Keratinocyte (primary cell): ENCODE measurements around the gene FBXO38.

Experiments
- EZH2 ChIP-seq: IDR thresholded peaks from one replicate; pipeline ENCODE4 v1.6.1; 2012; ENCODE audit warnings: inconsistent platforms, mild to moderate bottlenecking, low read length, moderate library complexity
- TF ChIP-seq, protein P1 (sequence below), 3 experiments: IDR thresholded peaks in 1 of 3; conservative IDR thresholded peaks in 1 of 3; optimal IDR thresholded peaks in 1 of 3; 2 replicates in 2 of 3; 3 replicates in 1 of 3; pipeline versions ENCODE3 to v1.5.1; 2011; ENCODE audit warnings: low read length in 3 of 3, mild to moderate bottlenecking in 3 of 3, moderate library complexity in 2 of 3, control low read depth in 1 of 3, inconsistent platforms in 1 of 3; ENCODE audit not compliant: insufficient read depth in 2 of 3; ENCODE audit errors: extremely low read depth in 1 of 3

GRCh38 chr5:148347706-148348105, 36.1 kb upstream of the FBXO38 start:
- TF ChIP-seq, protein P1, sequence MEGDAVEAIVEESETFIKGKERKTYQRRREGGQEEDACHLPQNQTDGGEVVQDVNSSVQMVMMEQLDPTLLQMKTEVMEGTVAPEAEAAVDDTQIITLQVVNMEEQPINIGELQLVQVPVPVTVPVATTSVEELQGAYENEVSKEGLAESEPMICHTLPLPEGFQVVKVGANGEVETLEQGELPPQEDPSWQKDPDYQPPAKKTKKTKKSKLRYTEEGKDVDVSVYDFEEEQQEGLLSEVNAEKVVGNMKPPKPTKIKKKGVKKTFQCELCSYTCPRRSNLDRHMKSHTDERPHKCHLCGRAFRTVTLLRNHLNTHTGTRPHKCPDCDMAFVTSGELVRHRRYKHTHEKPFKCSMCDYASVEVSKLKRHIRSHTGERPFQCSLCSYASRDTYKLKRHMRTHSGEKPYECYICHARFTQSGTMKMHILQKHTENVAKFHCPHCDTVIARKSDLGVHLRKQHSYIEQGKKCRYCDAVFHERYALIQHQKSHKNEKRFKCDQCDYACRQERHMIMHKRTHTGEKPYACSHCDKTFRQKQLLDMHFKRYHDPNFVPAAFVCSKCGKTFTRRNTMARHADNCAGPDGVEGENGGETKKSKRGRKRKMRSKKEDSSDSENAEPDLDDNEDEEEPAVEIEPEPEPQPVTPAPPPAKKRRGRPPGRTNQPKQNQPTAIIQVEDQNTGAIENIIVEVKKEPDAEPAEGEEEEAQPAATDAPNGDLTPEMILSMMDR (optimal IDR thresholded peaks at IDR 0.05 in 1 of 3, IDR thresholded peaks at IDR 0.05 in 1 of 3, conservative IDR thresholded peaks at IDR 0.05 in 1 of 3; ENCODE audit: extremely low read depth in 1 of 3, insufficient read depth in 2 of 3, low read length in 3 of 3): no peak
- no peak for TF ChIP-seq EZH2
